Measurements from ENCODE around the gene MFAP2. TPM values are rescaled to one million over a fixed set of nuclear protein-coding genes. Genes with fewer than 3 reads are reported as not detected.

The MFAP2 gene
- total RNA-seq, 1 donor = not detected

DNA sequence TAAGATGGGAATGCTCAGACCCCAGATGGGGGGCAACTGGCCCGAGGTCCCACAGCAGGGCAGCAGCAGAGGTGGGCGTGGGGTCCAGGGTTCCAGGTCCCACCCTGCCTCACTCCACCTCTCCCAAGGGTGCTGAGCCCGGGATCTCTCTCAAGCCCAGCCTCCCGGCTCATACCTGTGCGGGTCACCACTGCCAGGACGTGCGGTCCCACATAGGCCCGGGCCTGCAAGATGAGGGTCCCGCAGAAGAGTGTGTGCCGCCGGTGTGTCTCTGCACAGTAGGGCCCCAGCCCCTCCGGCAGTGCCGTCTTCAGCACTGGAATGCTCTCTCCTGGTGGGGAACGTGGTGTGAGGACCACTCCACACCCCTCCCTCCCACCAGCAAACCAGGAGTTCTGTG lies 16.4 kb upstream of the MFAP2 start:
- H3K4me1 ChIP-seq (ENCODE audit: insufficient read depth, low read length) = no peaks in the 10 kb centered on the region
- H3K4me3 ChIP-seq (ENCODE audit: low read length) = no peak overlapping the region
- no peaks in the 10 kb centered on the region for H3K9me3 ChIP-seq (ENCODE audit: low read depth, low read length)
- H3K27me3 ChIP-seq (ENCODE audit: insufficient read depth, low read length) = no peaks in the 10 kb centered on the region

DNA sequence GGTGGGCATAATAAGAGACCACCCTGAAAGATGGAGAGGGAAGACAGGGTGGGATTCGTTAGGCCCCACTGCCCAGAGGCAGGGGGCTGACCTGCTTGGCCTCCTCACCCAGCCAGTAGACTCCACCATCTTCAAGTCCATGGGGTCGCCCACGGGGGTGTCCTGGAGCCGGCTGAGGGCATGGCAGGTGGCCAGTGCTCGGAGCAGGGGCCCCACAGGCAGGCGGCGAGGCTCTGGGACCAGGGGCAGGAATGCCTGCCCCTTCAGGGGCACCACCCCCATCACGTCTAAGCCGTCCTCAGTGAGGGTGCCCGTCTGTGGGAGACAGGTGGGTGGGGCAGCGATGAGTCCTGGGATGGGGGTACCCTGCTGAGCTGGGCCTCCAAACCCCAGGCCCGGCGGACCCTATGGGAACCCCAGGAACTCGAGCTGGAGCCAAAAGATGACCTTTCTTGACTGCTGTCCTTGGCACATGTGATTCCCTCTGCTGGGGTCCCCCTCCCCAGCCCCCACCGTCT lies 13.2 kb upstream of the MFAP2 start:
- H3K9me3 ChIP-seq (ENCODE audit: low read depth, low read length) = no peaks in the 10 kb centered on the region
- no peak overlapping the region for H3K4me3 ChIP-seq (ENCODE audit: low read length)
- no peaks in the 10 kb centered on the region for H3K27me3 ChIP-seq (ENCODE audit: insufficient read depth, low read length)
- H3K4me1 ChIP-seq (ENCODE audit: insufficient read depth, low read length) = no peaks in the 10 kb centered on the region

DNA sequence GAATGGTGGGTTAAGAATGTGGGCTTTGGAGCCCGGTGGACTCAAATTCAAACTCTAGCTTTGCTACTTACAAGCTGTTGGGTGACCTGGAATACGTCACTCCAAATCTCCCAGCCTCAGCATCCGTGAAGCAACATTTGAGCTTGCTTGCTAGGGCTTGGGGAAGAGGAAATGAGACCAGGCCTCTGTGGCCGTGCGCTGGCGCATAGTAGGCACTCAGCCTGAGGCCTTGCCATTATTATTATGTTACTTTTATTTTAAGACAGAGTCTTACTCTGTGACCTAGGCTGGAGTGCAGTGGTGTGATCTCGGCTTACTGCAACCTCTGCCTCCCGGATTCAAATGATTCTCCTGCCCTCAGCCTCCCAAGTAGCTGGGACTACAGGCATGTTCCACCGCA lies 12.3 kb upstream of the MFAP2 start:
- Histone ChIP-seq H3K4me3 (ENCODE audit: low read length) (no peak overlapping the region), H3K27me3 (ENCODE audit: insufficient read depth, low read length) (no peaks in the 10 kb centered on the region), H3K4me1 (ENCODE audit: insufficient read depth, low read length) (no peaks in the 10 kb centered on the region), H3K9me3 (ENCODE audit: low read depth, low read length) (no peaks in the 10 kb centered on the region)

DNA sequence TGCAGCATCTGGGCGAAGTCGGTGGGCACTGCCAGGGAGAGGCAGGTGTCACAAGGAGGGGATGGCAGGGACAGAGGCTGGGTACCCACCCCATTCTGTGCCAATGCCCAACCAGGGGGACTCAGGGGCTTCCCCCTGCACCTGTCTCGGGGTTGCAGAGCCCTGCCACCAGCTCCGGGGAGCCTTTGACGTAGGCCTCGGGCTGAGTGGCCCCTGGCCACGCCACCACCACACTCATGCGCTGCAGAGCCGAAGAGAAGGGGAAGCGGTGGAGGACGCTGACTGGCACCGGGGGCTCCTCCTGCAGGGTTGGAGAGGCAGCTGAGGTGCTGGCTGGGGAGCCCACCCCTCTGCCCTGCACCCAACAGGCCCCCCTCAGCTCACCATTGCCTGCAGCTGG lies 11.7 kb upstream of the MFAP2 start:
- Histone ChIP-seq H3K9me3 (ENCODE audit: low read depth, low read length) (no peaks in the 10 kb centered on the region), H3K4me3 (ENCODE audit: low read length) (no peak overlapping the region), H3K27me3 (ENCODE audit: insufficient read depth, low read length) (no peaks in the 10 kb centered on the region), H3K4me1 (ENCODE audit: insufficient read depth, low read length) (no peaks in the 10 kb centered on the region)

DNA sequence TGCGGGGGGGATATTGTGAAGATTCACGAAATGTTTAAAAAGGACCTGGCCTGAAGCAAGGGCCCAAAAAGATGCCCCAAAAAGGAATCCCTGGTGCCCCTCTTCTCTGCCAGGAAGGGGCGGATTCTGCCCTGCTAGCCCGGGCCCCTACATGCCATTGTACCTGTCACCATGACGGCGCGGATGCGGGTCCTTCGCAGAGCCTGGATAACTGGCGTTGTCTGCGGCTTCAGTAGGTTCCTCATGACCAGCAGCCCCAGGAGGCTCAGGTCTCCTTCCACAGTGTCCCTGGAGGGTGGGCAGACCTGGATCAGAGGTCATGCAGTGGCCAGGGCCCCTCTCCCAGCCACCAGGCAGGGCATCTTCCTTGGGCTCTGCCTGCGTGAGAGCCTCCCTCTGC lies 11.2 kb upstream of the MFAP2 start:
- H3K27me3 ChIP-seq (ENCODE audit: insufficient read depth, low read length) = no peaks in the 10 kb centered on the region
- no peak overlapping the region for H3K4me3 ChIP-seq (ENCODE audit: low read length)
- H3K4me1 ChIP-seq (ENCODE audit: insufficient read depth, low read length) = no peaks in the 10 kb centered on the region
- H3K9me3 ChIP-seq (ENCODE audit: low read depth, low read length) = no peaks in the 10 kb centered on the region

DNA sequence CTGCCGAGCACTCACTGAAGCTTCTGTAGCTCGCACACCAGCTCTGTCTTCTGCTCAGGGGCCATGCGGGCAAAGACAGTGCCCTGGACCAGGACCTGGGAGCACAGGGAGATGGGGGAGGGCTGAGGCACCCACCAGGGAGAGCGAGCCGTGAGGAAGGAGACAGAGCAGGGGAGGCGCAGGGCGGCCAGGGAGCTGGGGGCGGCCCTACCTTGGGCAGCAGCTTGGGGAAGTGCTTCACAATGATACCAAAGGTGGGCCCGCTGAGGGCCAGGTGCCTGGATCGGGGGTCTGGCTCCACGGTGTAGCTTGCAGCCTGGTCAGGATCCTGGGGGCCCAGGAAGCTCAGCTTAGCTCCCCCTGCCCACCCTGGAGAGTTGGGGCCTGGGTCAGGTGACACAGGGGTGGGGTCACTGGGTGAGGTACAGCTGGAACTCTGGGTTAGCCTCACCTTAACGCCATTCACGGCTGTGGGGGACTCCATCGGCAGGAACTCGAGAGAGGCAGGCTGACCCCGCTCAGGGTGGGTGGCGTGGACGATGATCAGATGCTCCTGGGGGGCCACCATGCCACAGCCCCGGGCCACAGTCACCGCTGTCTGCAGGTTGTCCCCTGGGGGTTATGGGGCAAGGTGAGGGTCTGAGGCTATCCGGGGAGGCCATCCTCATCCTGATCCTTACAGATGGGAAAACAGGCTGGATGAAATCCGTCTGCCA lies 9.4 kb upstream of the MFAP2 start:
- H3K4me3 ChIP-seq (ENCODE audit: low read length) = no peak overlapping the region
- no peaks in the 10 kb centered on the region for H3K9me3 ChIP-seq (ENCODE audit: low read depth, low read length)
- no peaks in the 10 kb centered on the region for H3K27me3 ChIP-seq (ENCODE audit: insufficient read depth, low read length)
- H3K4me1 ChIP-seq (ENCODE audit: insufficient read depth, low read length) = no peaks in the 10 kb centered on the region

DNA sequence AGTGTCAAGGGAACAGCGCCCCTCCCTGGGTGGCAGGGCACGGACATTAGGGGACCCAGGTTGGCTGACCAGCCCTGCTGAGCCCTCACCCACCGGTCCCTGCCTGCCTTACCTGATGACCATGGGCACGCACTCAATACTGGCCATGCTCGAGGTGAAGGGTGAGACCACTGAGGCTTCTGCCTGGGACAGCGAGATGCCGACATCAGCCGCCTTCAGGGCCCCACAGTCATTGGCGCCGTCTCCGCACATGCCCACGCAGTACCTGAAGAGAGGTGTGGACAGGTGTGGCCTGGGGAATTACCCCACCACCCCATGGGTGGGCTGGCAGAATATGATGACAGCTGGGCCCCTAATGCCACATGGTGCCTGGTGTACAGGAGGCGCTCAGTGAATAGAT lies 7.8 kb upstream of the MFAP2 start:
- Histone ChIP-seq H3K4me3 (ENCODE audit: low read length) (no peak overlapping the region), H3K9me3 (ENCODE audit: low read depth, low read length) (no peaks in the 10 kb centered on the region), H3K27me3 (ENCODE audit: insufficient read depth, low read length) (no peaks in the 10 kb centered on the region), H3K4me1 (ENCODE audit: insufficient read depth, low read length) (no peaks in the 10 kb centered on the region)

DNA sequence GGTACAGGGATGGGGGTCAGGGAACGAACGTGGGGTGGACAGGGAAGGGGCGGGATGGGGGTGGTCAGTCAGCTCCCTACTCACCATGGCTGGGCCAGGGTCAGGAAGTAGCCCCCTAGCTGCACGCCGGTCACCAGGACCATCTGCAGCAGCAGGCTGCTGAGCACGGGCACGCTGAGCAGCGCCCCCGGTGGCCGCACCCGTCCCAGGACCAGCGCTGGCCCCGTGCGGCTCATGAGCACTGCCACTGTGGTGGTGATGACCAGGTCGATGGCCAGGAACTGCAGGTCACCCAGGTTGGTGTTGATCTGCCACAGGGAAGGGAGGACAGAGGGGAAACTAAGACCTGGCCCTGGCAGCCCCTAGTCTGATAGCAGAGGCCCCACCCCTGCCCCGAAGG lies 6.5 kb upstream of the MFAP2 start:
- Histone ChIP-seq H3K9me3 (ENCODE audit: low read depth, low read length) (no peaks in the 10 kb centered on the region), H3K27me3 (ENCODE audit: insufficient read depth, low read length) (no peaks in the 10 kb centered on the region), H3K4me3 (ENCODE audit: low read length) (no peak overlapping the region), H3K4me1 (ENCODE audit: insufficient read depth, low read length) (no peaks in the 10 kb centered on the region)

DNA sequence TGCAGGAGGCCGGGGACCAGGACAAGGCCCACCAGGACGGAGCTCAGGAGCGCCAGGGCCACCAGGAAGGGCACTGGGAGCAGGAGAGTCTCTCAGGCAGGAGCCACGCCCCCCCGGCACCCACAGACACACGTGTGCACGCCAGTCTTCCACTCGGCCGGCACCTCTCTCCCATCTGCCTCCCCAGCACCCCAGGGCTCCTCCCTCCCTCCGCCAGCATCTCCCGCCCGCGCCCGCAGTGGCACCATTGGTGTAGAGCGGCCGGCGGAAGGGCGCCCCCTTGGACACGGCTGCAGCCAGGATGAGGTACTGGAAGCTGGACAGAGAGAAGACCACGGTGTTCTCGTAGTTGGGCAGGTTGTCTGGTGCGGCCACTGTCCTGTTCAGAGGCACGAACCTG lies 6.1 kb upstream of the MFAP2 start:
- Histone ChIP-seq H3K4me3 (ENCODE audit: low read length) (no peak overlapping the region), H3K4me1 (ENCODE audit: insufficient read depth, low read length) (no peaks in the 10 kb centered on the region), H3K9me3 (ENCODE audit: low read depth, low read length) (no peaks in the 10 kb centered on the region), H3K27me3 (ENCODE audit: insufficient read depth, low read length) (no peaks in the 10 kb centered on the region)

DNA sequence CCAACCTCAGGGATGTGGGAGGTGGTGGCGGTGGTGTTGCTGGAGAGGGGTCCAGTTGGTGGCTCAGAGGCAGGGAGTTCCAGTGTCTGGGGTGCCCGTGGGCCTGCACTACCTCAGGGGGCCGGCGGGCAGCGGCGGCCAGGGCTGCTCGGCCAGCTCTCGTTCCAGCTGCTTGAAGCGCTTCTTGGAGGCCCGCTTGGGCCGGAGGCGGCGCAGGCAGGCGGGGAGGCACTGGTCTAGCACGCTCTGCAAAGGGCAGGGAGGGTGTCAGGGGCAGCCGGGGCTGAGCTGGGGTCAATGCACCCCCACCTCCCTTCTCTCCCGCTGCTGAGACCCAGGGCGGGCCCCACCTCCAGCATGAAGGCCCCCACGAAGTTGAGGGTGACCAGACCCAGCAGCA lies 5.7 kb upstream of the MFAP2 start:
- Histone ChIP-seq H3K9me3 (ENCODE audit: low read depth, low read length) (no peaks in the 10 kb centered on the region), H3K4me1 (ENCODE audit: insufficient read depth, low read length) (no peaks in the 10 kb centered on the region), H3K27me3 (ENCODE audit: insufficient read depth, low read length) (peaks cover 4% of the 10 kb centered on the region), H3K4me3 (ENCODE audit: low read length) (no peak overlapping the region)

DNA sequence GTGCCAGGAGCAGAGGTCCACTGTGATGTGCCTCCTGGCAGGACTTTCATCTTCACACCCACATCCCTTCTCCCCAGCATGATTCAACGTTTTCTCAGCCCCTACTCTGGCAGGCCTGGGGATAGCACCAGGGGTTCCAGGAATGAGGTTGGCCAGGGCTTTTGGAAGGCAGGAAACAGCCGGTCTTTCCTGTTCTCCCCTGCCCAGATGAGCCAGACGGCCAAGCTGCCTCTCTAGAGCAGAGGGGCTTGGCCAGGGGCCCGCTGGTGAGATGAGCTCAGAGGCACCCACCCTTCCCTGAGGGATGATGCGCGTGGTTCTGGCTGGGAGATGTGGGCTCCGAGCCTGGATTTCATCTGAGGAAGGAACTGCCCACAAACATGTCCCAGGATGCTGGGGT lies 4.3 kb upstream of the MFAP2 start:
- Histone ChIP-seq H3K27me3 (ENCODE audit: insufficient read depth, low read length) (peaks cover 8% of the 10 kb centered on the region), H3K9me3 (ENCODE audit: low read depth, low read length) (no peaks in the 10 kb centered on the region), H3K4me3 (ENCODE audit: low read length) (no peak overlapping the region), H3K4me1 (ENCODE audit: insufficient read depth, low read length) (no peaks in the 10 kb centered on the region)

DNA sequence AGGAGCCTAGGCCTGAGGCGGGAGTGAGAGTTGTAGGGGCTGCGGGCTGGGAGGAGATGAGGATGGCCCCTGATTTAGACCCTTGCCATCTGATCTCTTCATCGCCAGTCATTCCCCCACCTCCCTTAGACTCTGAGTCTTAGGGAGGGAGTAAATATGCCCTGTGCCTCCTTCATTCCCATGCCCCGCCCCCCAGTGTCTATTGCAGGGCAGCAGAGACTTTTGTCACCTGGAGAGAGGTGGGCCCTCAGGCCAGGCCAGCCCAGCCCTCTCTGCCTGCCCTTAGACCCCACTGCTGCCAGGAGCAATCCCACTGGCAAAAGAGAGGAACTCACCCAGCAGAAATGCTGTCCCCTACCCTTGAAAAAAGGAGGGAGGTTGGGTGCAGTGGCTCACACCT lies 3.2 kb upstream of the MFAP2 start:
- Histone ChIP-seq H3K4me3 (ENCODE audit: low read length) (no peak overlapping the region), H3K9me3 (ENCODE audit: low read depth, low read length) (no peaks in the 10 kb centered on the region), H3K4me1 (ENCODE audit: insufficient read depth, low read length) (no peaks in the 10 kb centered on the region), H3K27me3 (ENCODE audit: insufficient read depth, low read length) (peaks cover 16% of the 10 kb centered on the region)

DNA sequence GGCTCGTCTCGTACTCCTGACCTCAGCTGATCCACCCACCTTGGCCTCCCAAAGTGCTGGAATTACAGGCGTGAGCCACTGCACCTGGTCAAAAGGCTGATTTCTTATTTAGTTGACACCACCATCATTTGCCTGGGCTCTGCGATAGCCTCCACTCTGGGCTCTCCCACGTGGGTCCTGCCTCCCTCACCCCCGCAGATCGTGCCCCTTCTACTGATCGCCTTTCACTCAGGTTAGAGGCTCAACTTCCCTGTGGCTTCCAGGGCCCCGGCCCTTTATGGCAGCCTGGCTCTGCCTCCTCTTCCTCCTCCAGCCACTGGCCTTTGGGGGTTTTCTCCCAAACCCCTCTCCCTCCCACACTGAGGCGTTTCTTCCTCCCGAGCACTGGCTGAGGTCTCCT lies 2.5 kb upstream of the MFAP2 start:
- peaks cover 16% of the 10 kb centered on the region for H3K27me3 ChIP-seq (ENCODE audit: insufficient read depth, low read length)
- H3K4me3 ChIP-seq (ENCODE audit: low read length) = no peak overlapping the region
- H3K4me1 ChIP-seq (ENCODE audit: insufficient read depth, low read length) = no peaks in the 10 kb centered on the region
- H3K9me3 ChIP-seq (ENCODE audit: low read depth, low read length) = no peaks in the 10 kb centered on the region

DNA sequence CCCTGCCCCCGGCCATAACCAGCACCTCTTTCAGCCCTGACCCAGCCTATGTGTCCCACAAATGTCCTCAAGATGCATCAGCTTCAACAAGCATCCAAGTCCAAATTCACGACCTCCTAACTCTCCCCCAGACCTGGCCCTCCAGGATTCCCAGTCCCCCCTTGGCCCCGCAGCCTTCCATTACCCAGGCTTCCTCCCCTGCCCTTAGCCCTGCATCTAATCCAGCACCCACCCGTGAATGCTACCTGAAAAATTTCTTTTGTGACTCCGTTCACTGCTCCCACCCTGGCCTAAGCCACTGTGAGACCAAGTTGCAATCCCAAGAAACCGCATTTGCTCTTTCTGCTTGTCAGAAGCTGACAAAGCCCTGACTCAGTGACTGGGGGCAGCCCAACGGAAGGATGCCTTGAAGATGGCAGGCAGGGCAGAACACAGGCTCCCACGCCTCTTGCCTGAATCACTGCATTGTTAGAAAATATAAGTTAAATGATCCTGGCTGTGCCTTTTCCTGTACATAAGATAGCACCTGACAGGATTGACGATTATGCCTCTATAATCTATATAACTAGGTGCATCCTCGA lies 939 bp upstream of the MFAP2 start:
- H3K4me1 ChIP-seq (ENCODE audit: insufficient read depth, low read length) = no peaks in the 10 kb centered on the region
- no peaks in the 10 kb centered on the region for H3K9me3 ChIP-seq (ENCODE audit: low read depth, low read length)
- no peak overlapping the region for H3K4me3 ChIP-seq (ENCODE audit: low read length)
- H3K27me3 ChIP-seq (ENCODE audit: insufficient read depth, low read length) = peaks cover 16% of the 10 kb centered on the region

DNA sequence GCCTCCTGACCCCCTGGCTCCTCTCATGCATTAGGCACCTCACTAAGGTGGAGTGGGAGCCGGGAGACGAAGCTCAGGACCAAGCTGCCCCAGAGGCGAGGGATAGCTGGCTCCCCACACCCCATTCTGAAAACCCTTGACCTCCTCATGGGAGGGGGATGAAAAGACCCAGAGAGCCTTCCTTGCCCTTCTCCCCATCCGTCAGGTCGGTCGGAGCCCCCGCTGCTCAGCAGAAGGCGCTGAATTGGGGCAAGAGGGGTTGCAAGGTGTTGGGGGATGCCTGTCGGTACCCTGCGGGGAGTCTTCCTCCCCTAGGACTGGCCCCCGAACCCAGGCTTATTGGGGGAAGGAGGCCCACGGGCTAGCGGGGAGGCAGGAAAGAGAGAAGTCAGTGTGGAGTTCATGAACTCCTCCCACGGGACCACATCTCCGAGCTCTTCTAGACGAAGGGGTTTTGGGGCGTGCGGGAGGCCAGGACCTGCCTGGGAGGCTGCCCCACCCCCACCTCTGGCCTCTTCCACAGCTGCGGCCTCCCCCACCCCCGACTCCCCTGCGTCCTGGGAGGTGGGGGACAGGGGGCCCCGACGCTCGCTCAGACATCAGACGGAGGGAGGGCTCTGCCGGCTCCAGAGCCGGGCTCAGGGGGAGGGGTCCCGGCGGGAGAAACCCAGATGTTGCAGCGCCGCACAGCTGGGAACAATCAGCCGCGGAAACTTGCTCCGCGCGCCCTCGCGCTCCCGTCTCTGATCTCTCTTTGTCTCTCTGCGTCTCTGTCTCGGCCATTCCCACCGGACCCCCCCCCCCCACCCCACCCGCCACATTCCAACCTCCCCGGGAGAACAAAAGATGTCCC lies 719 bp downstream of the MFAP2 start:
- H3K4me1 ChIP-seq (ENCODE audit: insufficient read depth, low read length) = no peaks in the 10 kb centered on the region
- H3K4me3 ChIP-seq (ENCODE audit: low read length) = no peak overlapping the region
- H3K9me3 ChIP-seq (ENCODE audit: low read depth, low read length) = no peaks in the 10 kb centered on the region
- peaks cover 16% of the 10 kb centered on the region for H3K27me3 ChIP-seq (ENCODE audit: insufficient read depth, low read length)
